HG02588 (cell line): ENCODE data around the gene LDAH.
A peak's percentile ranks its signal among the peaks of the same experiment; 100 is the strongest.

Experiments
- ATAC-seq: cut with Tn5 transposase; IDR thresholded peaks from one replicate; pipeline ENCODE4 v1.9.1; 2021; ENCODE audit warnings: mild to moderate bottlenecking, moderate library complexity; ENCODE audit not compliant: unreplicated experiment

The LDAH gene

DNA sequence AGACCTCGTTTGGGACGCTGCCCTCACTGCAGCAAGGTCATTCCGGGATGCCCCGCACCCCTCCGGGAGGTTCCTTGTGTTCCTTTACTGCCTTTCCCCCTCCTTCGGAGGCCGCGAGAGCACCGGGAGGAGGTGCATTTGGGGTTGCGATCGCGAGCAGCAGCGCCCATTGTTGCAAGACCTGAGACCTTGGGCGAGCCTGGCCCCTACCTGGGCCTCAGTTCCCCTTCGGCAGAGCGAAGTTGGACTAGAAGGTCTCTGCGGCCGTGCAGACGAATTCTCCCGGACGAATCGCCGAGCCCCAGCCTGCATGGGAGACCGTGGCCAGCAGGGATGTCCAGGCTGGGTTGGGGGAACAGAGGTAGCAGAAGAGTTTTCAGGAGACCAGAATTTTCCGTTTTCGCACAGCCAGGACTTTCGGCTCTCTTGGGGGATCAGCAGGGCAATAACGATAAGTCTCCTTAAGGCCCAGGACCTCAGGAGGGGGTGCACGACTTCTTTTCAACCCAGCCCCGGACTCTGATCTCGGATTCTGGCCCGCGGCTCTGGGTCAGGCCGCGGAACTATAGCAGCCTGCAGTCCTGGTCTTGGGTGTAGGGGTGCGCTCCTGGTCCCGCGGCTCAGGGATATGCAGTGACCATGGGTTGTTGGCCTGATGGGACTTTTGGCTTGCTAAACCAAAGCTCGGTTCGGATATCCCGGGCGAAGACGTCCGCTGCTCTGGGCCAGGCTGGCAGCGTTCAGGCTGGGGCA, 153.2 kb downstream of the LDAH start:
- ATAC-seq = no peak

DNA sequence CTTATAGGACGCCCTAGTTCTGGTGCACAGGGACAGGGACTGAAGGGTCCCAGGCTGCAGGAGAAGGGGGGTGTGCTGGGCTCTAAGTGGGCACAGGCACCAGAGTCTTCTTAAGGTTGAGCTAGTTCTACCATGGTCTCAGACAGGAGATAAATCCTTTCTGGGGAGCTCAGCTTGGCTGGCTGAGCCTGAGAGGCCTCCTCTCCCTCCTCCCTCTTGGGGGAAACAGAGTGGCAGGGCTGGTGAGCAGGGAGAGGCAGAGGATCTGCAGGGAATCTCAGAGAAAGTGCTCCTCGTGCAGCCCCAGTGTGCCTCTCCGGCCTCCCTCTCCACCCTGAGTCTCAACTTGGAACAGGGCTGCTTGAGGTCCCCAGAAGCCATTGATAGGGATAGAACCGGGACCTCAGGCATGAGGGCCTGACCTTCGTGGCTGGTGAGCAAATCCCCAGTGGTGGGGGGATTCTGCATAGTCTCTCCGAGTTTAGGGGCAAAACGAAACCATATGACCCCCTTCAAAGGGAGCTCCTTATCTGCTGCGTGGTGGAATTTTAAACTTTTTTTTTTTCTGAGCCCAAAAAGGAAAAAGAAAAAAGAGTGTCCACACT, 153.9 kb downstream of the LDAH start:
- no peak for ATAC-seq

DNA sequence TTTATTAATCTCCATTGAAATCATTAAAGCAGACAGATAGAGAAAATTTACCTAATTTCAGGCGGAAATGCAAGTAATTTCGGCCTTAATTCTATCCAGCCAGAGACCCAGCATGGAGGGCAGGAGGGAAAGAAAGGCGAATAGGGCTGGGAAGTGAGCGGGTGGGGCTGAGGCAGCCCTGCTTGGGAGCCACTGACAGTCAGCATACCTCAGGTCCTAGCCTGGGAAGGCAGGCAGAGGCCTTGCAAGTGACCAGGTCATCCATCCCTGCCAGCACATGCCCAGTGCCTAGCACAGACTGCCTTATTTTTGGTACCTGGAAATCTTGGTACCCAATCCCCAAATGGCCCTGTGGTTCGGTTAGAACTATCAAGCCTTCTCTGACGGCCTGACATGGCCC, 154.4 kb downstream of the LDAH start:
- ATAC-seq = no peak

DNA sequence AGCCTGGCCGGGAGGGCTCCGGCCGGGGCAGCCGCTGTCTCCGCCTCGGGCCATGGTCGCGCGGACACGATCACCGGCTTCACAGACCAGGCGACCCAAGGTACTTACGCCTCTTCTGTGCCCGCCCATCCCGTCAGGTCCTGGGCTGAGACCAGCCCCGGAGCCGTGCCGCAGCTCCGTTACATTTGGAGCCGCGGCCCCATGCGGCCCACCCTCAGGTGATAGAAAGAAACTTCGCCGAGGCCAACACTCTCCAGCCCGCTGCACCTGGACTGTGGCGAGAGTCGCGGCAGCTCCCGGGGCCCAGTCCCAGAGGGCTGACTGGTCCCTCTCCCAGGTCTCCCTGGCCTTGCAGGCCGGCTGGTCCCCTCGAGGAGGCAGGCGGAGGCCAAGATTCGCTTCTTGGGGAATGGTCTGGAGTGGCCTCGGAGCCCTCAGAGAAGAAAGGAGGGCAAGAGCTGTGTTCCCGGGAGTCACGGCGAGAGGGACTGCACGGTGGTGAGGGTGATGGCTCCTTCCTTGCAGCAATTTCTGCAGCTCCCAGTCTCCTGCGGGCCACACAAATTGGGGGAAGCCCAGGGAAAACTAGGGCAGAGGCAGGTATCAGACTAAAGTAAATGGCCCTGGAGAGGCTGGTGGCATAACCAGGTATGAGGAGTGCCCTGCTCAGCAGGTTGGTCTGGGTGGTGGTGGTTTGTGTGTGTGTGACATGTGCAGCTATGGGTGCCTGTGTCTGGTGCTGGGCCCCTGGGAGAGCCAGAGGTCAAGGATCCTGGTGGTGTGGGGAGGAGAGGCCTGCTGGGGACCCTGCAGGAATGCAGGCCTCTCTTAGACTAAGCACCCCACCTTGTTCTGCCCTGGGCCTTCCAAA, 155.1 kb downstream of the LDAH start:
- no peak for ATAC-seq

DNA sequence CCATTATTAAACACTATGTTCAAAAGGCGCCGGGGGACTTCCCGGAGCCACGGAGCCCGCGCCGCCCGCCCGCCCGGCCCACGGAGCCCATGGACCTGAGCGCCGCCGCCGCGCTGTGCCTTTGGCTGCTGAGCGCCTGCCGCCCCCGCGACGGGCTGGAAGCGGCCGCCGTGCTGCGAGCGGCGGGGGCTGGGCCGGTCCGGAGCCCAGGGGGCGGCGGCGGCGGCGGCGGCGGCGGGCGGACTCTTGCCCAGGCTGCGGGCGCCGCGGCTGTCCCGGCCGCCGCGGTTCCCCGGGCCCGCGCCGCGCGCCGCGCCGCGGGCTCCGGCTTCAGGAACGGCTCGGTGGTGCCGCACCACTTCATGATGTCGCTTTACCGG, 155.8 kb downstream of the LDAH start:
- ATAC-seq = no peak

DNA sequence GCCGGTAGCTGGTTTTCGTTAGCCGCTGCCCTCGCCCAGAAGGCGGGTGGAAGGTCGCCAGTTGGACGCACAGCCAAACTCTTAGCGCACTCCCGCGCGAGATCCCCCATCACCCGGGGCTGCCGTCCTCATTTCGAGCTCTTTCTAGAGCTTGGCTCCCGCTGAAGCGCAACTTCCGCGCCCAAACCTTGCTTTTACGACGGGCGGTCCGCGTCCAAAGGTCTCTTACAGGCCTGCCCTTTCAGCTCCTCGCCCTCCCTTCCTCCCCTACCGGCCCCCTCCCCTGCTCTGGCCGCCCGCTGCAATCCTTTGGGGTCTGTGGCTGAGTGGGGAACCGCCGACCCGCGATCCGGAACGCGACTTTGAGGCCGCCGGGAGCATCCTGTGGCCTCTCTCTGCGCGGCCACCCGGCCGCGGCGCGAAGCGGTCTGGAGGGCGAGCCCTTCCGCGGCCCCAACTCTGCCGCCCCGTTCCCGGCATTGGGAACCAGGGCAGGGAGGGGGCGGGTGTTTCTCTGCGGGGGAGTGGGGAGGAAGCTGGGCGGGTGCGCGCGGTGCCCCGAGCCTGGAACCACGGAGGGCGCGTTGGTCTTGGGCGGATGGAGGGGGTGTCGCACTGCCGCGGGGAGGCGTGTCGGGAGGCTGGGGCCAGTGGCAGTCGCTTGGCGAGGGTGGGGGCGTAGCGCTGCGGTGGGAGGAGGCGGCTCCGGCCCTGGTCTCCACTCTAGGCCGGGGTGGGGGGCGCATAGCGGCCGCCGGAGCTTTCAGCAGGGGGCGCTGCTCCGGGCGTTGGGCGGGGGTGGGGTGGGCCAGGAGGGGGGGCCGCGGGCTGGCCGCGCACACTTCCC, 156.4 kb downstream of the LDAH start, which contains the start of gene GDF7:
Gene GDF7, plus strand, starts transcription at position 841 of the 847 bp plus-strand sequence. CDS start 96 bp downstream, outside the sequence.
- ATAC-seq = no peak

DNA sequence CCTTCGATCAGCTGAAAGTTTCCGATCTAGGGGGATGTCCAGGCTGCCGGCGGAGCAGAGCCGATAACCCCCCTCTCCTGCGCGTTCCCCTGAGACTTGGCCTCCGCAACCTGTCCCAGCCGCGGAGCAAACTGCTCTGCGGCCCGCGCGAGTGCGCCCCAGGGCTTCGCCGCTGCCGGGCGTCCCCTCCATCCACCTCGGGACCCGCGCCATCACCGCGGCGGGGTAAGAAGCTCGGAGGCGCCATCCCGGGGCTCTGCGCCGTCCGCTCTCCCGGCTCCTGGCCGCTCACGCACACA, 156.9 kb downstream of the LDAH start:
- ATAC-seq = no peak

DNA sequence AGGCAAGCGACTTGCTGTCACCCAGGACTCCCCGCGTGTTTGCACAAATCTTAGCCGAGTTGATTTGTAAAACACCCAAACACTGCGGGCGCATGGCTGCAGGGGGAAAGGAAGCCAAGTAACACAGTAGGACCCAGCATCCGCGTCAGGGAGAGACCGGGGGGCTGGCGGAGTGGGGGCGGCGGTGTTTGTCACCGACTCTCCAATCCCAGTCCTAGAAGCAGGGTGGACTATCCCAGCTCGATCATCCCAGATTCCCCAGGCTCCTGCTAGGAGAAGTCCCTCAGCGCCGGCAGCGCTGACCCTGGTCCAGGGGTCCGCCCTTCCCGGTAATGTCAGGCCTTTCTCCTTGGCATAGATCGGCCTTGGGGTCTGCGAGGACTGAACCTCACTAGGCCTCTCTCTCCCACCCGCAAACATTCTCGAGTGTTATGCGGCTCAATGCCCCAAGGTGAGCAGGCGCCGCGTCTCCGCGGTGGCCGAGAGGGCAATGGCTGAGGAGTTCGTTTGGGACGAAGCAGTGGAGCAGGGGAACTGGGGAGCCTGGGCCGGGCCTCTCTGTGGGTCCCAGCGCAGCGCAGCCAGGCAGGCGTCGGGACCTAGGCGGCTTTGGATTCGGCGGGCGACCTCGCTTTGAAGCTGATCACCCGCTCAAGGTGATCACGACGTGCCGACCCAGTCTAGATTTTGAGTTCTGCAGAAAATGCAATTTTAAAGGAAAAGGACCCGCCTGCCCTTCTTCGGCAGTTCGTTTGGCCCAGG, 157.5 kb downstream of the LDAH start:
- ATAC-seq = no peak

DNA sequence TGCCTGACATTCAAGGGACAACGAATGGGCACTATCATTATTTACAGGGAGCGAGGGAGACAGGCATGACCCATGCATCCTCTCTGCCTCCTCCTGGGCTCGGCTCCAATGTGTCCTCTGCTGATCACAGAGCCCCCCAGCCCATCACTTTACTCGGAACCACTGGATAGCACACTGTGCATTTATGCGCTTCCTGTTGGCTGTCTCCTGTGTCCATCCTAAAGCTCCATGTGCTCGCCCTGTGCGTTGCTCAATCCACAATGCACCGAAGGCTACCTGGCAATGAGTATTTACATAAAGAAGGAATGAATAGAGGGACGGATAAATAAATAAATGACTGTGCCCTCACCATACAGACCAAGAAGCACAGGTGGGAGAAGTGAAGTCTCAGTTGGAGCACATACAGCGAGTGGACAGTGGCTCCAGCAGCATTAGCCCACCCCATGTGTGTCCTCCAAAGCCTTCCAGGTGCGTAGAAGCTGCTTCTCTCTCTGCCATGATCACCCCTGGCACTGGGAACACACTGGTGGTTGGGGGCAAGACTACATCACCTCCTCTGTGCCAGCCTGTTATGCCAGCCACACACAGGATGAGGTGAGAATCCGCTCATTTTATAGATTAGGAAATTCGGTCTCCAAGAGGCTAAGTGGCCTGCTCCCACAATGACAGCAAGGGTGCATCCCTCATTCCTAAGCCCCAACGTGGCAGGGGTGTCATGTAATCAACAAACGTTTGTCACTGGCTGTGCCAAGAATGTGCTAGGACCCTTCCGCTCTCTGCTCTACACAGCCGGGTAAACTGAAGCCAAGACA, 158.3 kb downstream of the LDAH start:
- no peak for ATAC-seq

DNA sequence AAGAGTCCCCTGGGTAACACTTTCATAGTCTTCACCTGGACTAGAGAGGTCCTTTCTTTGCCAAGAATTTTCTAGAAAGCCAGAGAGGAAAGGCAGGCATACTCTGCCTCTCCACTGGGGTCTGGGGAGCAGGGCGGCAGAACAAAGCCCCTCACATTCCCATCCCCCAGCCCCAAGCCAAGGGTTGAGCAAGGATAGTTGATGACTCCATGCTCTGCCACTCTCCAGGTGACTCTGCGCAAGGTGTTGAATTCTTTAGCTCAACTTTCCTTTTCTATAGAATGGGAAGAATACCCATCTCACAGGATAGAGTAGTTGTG, 158.9 kb downstream of the LDAH start:
- ATAC-seq = no peak

DNA sequence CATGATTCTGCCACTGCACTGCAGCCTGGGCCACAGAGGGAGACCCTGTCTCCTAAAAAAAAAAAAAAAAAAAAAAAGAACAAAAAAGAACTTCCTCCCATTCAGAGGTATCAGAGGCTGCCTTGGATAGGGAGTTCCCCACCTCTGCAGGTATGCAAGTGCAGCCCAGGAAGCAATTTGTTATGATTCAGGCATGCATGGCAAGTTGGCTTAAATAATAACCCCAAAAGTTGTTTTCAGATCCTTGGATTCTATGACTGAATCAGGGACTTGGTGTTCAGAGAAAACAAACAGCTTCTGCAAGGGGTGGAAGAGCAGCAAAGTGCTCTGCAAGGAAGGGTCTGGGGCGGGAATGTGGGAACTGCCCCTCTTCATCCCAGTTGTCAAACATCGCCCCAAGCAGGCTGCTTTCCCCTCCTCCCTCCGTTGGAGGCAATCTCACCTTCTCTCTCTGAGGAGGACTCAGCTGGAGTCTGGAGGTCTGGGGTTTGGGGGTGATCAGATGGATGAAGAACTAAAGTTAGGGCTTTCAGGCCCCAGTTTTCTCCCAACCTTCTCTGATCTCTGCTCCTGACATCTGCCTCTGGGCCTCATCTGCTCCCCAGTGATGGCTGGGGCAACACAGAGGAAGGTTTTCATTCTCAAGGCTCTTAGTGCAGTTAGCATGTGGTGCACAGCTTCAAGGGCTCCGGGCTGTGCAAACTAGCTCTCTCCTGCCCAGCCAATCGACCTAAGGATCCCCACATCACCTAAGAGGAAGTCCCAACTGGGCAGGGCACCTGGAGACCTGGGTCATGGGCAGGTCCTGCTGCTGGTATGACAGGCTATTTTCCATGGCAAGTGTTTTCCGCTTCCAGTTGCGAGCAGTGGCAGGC, 159.5 kb downstream of the LDAH start:
- no peak for ATAC-seq

DNA sequence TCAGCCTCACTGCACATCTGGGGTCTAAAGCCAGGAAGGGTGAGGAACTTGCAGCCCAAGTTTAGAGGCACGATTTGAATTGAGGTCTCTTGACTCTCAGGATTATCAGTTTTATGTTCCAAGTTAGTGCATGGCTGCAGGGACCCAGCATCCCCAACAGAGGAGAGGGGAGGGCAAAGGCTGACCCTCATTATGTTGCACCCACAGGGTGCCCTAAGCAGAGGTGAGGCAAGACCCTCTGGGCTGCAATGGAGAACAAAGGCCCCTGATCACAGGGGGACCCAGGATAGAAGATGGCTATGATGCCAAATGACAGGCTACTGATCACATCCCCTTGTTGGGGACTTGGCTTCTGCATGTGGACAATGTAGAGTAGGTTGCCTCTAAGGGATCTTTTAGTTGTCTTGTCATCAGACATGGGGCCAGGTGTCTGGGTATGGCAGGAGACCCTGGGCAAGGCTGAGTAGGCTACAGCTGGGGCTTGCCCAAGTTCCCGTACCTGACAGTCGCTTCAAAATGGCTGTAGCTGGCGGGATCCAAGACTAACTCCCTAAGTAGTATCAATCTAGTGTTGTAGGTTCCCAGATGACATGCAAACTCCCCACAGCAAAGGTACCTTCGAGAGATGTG, 160.5 kb downstream of the LDAH start:
- ATAC-seq = no peak

DNA sequence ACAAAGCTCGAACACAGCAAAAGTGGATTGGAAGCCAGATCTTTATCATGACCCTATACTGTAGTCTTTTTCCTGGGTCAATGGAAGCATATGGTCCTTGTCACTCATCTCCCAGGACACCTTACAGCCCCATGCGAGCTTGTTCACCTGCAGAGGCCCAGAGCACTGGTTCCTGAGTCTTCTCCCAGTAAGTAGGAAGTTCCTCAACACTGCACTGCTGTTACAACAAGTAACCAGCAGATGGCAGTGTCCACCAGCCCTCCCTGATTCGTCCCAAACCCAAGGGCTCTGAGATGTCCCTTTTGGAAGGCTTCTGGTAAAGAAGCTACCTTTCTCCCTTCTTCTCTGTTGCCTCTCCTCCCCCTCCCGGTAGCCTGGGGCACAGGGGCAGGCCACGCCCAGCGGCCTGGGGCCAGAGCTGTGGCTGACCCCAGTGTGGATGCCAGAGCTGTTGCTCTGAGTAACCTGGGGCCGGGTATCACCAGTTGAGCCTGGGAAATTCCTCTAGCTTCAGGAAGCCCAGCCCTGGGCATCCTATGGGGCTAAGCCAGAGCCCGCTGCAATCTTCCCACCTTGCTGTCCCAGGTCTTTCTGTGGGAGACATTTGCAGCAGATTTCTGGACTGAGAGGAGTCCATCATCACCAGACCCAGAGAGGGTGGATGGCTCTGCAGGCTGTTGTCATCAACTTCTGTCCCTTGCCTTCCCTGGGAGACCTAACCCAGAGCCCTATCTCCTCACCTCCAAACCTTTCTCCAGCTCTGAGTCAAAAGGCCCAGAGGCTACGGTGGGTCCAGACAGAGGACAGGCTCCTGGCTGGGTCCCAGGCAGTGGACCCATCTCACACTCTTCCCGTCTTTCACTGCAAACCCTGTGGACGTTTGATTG, 161.2 kb downstream of the LDAH start:
- ATAC-seq = peak; percentile 66

DNA sequence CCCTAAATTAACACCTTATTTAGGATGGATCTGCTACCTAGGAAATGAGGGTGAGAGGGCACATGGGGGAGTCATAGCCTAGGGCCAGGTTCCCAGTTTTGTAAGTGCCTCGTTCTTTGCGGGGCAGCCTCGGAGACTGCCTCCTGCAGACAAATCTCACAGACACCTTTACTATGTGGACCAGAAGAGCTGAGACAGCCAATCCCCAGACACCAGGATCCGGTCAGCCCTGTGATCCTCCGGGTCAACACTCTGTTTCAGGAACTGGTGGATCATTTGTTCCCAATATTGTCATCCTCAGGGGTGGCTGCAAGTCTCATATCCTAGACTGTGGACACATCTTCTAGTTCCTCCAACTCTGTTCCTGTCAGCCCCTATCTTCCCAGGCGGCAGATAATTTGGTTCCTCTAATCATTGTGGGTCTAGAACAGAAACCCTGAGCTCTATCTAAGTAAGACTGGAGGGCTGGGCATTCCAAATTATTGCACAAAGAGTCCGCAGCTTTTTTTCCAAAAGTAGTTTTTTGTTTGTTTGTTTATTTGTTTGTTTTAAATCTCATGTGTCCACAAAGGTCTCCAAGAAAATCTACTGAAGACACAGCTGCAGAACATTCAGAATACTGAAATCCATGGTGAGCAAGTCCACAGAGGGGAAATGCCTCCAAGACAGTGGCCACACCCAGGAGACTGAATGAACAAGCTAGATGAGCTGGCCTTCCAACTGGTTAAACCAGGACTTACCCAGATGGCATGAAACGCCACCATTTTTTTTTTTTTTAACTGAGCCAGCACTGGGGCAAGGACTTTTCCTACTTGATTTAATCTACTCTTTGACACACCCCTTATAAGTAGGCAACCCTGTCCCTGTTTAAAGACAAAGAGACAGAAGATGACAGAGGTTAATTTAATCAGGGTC, 162.1 kb downstream of the LDAH start:
- no peak for ATAC-seq

DNA sequence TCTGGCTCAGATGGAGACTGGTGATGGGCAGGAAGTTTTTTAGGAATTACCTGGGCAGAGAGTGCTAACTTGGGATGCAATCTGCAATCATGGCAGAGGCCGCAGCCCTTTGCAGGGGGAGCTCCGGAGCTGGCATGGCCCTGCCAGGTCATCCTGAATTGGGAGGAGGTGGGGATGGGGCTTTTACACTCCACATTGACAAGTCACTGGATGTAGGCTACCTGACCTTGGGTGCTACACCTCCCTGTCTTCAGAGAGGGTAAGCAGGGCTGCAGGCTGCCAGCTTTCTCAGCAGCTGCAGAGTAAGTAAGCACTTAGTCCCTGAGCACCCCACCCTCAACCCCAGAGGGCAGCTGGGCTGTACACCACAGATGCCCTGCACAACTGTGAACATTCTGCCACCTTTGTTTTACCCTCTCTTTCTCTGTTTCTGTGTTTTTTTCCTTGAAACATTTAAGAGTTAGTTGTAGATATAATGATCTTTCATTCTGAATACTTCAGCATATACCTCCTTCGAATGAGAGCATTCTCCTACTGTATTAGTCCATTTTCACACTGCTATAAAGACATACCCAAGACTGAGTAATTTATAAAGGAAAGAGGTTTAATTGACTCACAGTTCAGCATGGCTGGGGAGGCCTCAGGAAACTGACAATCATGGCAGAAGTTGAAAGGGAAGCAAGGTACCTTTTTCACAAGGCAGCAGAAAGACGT, 165.2 kb downstream of the LDAH start:
- ATAC-seq = no peak

DNA sequence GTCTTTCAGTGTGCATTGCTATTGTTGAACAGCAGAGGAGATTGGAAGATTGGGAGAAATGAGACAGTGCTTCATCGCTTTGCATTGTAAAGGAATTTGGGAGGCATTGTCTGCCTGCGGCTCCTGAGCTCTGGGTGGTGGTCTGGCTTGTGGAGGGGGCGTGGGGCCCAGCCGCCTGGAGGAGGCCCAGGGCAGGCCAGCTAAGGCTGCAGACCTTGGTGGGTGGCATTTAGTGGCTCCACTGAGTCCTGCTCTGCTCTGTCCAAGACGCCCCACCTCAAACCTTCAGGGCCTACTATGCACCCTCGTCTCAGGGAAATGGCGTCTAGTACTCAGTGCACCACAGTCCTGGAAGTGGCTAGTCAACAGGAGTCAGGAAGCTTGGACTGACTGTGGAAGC, 166.3 kb downstream of the LDAH start:
- ATAC-seq = no peak
